Measurements from ENCODE around the gene POFUT2.

DNA sequence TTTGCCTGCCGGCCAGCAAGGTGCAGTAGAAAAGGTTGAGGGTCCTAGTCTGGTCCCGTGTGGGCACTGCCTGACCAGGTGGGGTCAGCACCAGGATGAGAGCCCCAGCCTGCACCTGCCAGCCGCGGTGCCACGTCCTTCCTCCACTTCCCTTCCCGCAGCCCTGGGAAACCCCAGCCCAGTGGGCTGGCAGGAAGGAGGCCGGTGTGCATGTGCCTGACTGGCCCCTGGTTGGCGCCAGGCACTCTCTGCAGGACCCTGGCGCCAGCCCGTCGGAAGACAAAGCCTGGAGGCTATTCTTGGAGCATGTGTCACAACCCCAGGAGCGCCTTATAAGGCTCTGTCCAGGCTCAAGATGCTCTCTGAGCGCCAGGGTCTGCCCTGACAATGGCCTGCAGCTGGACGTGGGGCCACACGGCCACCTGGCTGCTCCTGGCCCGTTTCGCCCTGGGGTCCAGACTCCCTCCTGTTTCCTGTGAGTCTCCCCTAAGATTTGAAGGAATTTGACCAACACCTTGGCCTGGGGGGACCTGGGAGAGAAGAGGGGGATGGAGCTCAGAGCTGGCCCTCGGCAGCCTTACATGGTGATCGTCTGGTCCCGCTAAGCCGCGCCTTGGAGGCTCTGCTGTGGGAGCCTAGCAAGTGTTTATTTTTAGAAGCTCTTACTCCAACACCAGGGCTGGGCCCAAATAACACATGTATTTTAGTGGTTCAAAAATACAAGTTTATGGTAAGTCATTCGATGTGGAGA, 31.9 kb upstream of the POFUT2 start:
- TF ChIP-seq, protein P1, sequence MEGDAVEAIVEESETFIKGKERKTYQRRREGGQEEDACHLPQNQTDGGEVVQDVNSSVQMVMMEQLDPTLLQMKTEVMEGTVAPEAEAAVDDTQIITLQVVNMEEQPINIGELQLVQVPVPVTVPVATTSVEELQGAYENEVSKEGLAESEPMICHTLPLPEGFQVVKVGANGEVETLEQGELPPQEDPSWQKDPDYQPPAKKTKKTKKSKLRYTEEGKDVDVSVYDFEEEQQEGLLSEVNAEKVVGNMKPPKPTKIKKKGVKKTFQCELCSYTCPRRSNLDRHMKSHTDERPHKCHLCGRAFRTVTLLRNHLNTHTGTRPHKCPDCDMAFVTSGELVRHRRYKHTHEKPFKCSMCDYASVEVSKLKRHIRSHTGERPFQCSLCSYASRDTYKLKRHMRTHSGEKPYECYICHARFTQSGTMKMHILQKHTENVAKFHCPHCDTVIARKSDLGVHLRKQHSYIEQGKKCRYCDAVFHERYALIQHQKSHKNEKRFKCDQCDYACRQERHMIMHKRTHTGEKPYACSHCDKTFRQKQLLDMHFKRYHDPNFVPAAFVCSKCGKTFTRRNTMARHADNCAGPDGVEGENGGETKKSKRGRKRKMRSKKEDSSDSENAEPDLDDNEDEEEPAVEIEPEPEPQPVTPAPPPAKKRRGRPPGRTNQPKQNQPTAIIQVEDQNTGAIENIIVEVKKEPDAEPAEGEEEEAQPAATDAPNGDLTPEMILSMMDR (IDR thresholded peaks at IDR 0.05; ENCODE audit: low read length): no peak
- TF ChIP-seq EZH2 (IDR thresholded peaks at IDR 0.05; ENCODE audit: borderline replicate concordance, low read length): no peak

All from OCI-LY1 (cell line).